ENCODE measurements around the gene KCNH2. TPM values are rescaled to one million over a fixed set of nuclear protein-coding genes. Genes with fewer than 3 reads are reported as not detected.
A peak's percentile ranks its signal among the peaks of the same experiment; 100 is the strongest.

The KCNH2 gene
- total and polyA plus RNA-seq, 11 donors, result 58.1 to 185 (median 104) TPM

DNA sequence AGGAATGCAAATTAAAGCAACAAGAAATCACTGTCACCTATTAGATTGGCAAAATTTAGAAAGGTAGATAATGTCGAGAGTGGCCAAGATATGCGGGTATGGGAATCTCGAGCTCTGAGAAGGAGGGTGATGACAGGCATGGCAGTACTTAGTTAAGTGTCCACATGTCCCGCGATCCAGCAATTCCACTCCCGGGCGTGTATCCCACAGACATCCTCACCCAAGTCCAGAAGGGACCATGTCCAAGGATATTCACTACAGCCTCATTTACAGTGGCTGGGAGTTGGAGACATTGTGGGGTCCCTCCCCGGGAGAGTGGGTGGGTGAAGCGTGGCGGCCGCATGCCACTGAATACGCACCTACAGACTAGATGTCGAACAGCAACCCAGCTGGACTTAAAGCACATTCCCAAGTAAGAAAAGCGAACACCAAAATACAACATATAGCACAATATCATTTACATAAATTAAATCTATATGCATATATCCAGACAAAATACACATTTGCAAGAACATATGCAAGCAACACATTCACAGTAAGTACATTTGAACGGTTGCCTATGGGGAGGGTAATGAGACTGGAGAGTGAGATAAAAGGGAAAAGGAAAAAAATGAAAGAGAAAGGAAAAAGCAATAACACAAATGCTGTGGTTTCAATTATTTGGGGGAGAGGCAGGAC is 9.9 kb downstream of the KCNH2 start:
- Histone ChIP-seq H3K36me3 (no peaks in the 10 kb centered on the region), H3K9me3 (no peaks in the 10 kb centered on the region), H3K4me3 (no peak overlapping the region), H3K27ac (peak overlapping the region in 9 of 12 donors; percentile 66 to 96 (median 87)), H3K27me3 (peaks cover 0 to 33% (median 0%) of the 10 kb centered on the region in 9 donors), H3K4me1 (peaks cover 0 to 96% (median 51%) of the 10 kb centered on the region in 12 donors)
- ATAC-seq, result no peak
- TF ChIP-seq, protein P1, sequence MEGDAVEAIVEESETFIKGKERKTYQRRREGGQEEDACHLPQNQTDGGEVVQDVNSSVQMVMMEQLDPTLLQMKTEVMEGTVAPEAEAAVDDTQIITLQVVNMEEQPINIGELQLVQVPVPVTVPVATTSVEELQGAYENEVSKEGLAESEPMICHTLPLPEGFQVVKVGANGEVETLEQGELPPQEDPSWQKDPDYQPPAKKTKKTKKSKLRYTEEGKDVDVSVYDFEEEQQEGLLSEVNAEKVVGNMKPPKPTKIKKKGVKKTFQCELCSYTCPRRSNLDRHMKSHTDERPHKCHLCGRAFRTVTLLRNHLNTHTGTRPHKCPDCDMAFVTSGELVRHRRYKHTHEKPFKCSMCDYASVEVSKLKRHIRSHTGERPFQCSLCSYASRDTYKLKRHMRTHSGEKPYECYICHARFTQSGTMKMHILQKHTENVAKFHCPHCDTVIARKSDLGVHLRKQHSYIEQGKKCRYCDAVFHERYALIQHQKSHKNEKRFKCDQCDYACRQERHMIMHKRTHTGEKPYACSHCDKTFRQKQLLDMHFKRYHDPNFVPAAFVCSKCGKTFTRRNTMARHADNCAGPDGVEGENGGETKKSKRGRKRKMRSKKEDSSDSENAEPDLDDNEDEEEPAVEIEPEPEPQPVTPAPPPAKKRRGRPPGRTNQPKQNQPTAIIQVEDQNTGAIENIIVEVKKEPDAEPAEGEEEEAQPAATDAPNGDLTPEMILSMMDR (IDR thresholded peaks at IDR 0.05), result no peak
- DNase-seq, result peak in 2 of 5 donors; percentile 55 to 70
- WGBS, 4 donors, result 47 to 68% (median 58%) methylated on average over 15 of the region's 15 CpGs
- intact Hi-C loops (cut with DNase I), result no loop called here

GRCh38 chr7:150967349-150967748 is 10.8 kb downstream of the KCNH2 start:
- WGBS, 4 donors, result 55 to 63% (median 57%) methylated on average over 6 of the region's 6 CpGs
- H3K27ac ChIP-seq, result peak overlapping the region in 11 of 12 donors; percentile 44 to 96 (median 78)
- TF ChIP-seq, protein P1 (IDR thresholded peaks at IDR 0.05), result no peak
- H3K4me3 ChIP-seq, result no peak overlapping the region
- no peak for DNase-seq
- intact Hi-C loops (cut with DNase I), result no loop called here
- H3K4me1 ChIP-seq, result peaks cover 0 to 96% (median 48%) of the 10 kb centered on the region in 12 donors
- H3K36me3 ChIP-seq, result no peaks in the 10 kb centered on the region
- no peak for ATAC-seq
- H3K9me3 ChIP-seq, result no peaks in the 10 kb centered on the region
- H3K27me3 ChIP-seq, result peaks cover 0 to 37% (median 0%) of the 10 kb centered on the region in 9 donors

DNA sequence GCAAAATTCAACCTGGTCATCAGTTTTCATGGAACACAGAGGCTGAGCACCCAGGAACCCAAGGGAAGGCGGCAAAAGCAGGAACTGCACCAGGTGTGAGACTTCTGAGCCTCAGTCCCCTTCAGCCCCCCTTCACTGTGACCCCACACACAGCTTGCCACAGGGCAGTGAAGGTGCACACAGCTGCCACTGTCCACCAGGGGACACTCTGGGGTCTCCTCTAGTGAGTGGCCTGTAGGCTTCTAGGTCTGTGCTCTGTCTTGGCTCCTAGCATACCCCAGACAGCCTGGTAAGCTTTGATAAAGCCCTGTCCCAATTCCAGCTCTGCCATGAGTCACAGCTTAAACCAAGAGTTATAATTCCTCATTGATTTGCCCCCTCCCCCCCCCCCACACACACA is 12.1 kb downstream of the KCNH2 start:
- ATAC-seq (peak; percentile 29 to 61 (median 50)), DNase-seq (peak in 3 of 5 donors; percentile 60 to 76 (median 70))
- no peaks in the 10 kb centered on the region for H3K9me3 ChIP-seq
- peak overlapping the region; percentile 51 to 96 (median 88) for H3K27ac ChIP-seq
- H3K4me3 ChIP-seq, result peak overlapping the region in 2 of 12 donors; percentile 8 to 12
- 75 to 94% (median 84%) methylated on average over 1 of the region's 1 CpG for WGBS, 4 donors
- TF ChIP-seq, protein P1 (IDR thresholded peaks at IDR 0.05), result peak; percentile 23 to 60 (median 38)
- TF ChIP-seq POLR2A (IDR thresholded peaks at IDR 0.05), result no peak
- H3K4me1 ChIP-seq, result peaks cover 0 to 96% (median 47%) of the 10 kb centered on the region in 12 donors
- peaks cover 0 to 28% (median 0%) of the 10 kb centered on the region in 9 donors for H3K27me3 ChIP-seq
- intact Hi-C loops (cut with DNase I), result no loop called here
- H3K36me3 ChIP-seq, result no peaks in the 10 kb centered on the region

DNA sequence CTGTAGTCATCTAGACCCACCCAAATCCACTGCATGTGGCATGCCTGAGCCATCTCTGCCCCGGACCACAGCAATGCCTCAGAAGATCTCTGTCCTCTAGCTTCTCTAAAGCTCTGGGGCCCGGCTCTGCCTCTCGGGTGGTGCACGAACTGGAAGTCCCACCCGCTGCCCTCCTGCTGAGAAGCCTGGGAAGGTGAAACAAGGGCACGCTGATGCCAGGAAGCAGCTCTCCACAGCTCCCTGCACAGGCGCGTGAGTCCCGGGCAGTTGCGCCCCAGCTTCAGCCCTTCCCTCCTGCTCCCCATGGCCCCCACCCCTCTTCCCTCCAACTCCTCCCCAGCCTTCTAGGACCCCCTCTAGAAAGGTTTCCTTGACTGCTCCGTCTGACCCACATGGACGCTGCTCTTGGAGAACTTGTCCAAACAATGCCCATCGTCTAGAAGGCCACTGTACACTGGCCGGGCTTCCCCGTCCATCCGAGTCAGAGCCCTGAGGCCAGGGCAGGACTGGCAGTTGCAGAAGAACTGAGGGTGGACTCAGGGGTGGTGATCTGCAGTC is 12.8 kb downstream of the KCNH2 start:
- intact Hi-C loops (cut with DNase I), result loop anchor here in 2 of 10 donors (2.0 kb wide), 2 partner anchors 13 to 23 kb away; partner anchors contain the start of gene KCNH2 (in 1 of the 2)
- Histone ChIP-seq H3K36me3 (no peaks in the 10 kb centered on the region), H3K9me3 (no peaks in the 10 kb centered on the region), H3K27ac (peak overlapping the region; percentile 51 to 96 (median 88)), H3K4me3 (peak overlapping the region in 3 of 12 donors; percentile 4 to 12 (median 8)), H3K27me3 (peaks cover 0 to 26% (median 0%) of the 10 kb centered on the region in 9 donors), H3K4me1 (peaks cover 0 to 96% (median 41%) of the 10 kb centered on the region in 12 donors)
- TF ChIP-seq POLR2A (IDR thresholded peaks at IDR 0.05), result no peak
- TF ChIP-seq, protein P1 (IDR thresholded peaks at IDR 0.05), result no peak
- 43 to 59% (median 44%) methylated on average over 16 of the region's 16 CpGs for WGBS, 4 donors
- peak; percentile 9 to 41 (median 20) for ATAC-seq
- DNase-seq, result peak in 3 of 5 donors; percentile 67 to 71 (median 69)
